Measurements from ENCODE around the gene MAP3K21. TPM values are rescaled to one million over a fixed set of nuclear protein-coding genes. Genes with fewer than 3 reads are reported as not detected.

Gene MAP3K21
- total and polyA plus RNA-seq, 9 of the 15 experiments (the other 6 are each of a cell fraction or from before 2014, with no cell fraction given), result 0.23 to 0.86 (median 0.49) TPM

GRCh38 chr1:233278631-233279030, 48.9 kb upstream of the MAP3K21 start (continued):
- no peak for TF ChIP-seq TRIM25 (IDR thresholded peaks at IDR 0.05; ENCODE audit: borderline replicate concordance)
- TF ChIP-seq MNT (conservative IDR thresholded peaks at IDR 0.05), result no peak
- TF ChIP-seq RBBP5 (IDR thresholded peaks at IDR 0.05; ENCODE audit: borderline replicate concordance, insufficient read depth, low read length, poor library complexity, severe bottlenecking), result no peak

DNA sequence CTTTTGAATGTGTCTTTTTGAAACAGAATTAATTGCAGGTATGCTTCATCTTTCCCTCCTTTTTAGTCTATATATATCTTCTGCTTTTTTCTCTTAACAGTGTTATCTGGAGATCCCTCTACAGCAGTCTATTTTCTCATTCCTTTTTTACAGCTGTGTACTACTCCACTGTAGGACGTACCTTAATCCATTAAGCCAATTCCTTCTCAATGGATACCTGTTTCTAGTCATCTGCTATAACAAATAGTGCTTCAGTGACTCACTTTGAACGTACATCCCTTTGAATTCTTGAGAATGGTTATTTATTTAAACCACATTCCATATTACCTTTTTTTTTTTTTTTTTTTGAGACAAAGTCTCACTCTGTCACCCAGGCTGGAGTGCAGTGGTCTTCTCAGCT, 47.6 kb upstream of the MAP3K21 start:
- TF ChIP-seq ZBTB1 (CRISPR knock-in tag; IDR thresholded peaks at IDR 0.05; ENCODE audit: borderline replicate concordance, low read depth) (no peak), ZNF146 (CRISPR knock-in tag; IDR thresholded peaks at IDR 0.05; ENCODE audit: unreplicated experiment) (peak; percentile 45)
- intact Hi-C loops (cut with micrococcal nuclease), result no loop called here
- Histone ChIP-seq H3K9ac (ENCODE audit: insufficient read depth in 1 of 2, low read depth in 2 of 2, low read length in 2 of 2) (no peak overlapping the region), H3K27ac (ENCODE audit: extremely low read depth, low read depth, low read length) (no peak overlapping the region), H3K4me2 (ENCODE audit: insufficient read depth, low read length) (no peak overlapping the region), H3K4me3 (no peak overlapping the region), H3K36me3 (ENCODE audit: control insufficient read depth, insufficient read depth, low read length) (no peaks in the 10 kb centered on the region), H3K27me3 (ENCODE audit: control insufficient read depth in 2 of 2, insufficient read depth in 2 of 2, low read length in 2 of 2) (no peaks in the 10 kb centered on the region), H3K79me2 (ENCODE audit: control insufficient read depth, insufficient read depth, low read length) (no peaks in the 10 kb centered on the region), H2AFZ (ENCODE audit: low read depth, low read length) (no peak overlapping the region), H3K4me1 (replicated peaks in 1 of 2; ENCODE audit: control insufficient read depth in 2 of 2, insufficient read depth in 2 of 2, low read length in 2 of 2) (no peaks in the 10 kb centered on the region), H3K9me3 (replicated peaks; ENCODE audit: control insufficient read depth, insufficient read depth, low read depth, low read length) (no peaks in the 10 kb centered on the region; the same call in 1 of the 2 replicates), H4K20me1 (replicated peaks; ENCODE audit: control insufficient read depth, insufficient read depth, low read length) (no peaks in the 10 kb centered on the region; the same call in 1 of the 2 replicates), H3K9me1 (ENCODE audit: control insufficient read depth, insufficient read depth, low read length) (no peaks in the 10 kb centered on the region)
- WGBS (ENCODE audit: insufficient coverage, low coverage, missing lambda C conversion rate), result 0% methylated on average over 2 of the region's 2 CpGs
- in situ Hi-C loops (cut with MboI), result no loop called here
- ATAC-seq (no peak), DNase-seq (ENCODE audit: extremely low read depth in 1 of 4, low spot score in 3 of 4) (no peak), FAIRE-seq (no peak)
- POLR2A ChIA-PET, result no interaction called here
- BruUV-seq (replicated peaks), result no TSS peak
- CTCF ChIA-PET (ENCODE audit: low intra/inter-chr PET ratio), result no interaction called here
